ENCODE data around the gene RNLS. TPM values are rescaled to one million over a fixed set of nuclear protein-coding genes. Genes with fewer than 3 reads are reported as not detected.

Gene RNLS
- total and polyA plus RNA-seq, 2 donors from 2014 or later = 19.5 to 21.1 TPM

DNA sequence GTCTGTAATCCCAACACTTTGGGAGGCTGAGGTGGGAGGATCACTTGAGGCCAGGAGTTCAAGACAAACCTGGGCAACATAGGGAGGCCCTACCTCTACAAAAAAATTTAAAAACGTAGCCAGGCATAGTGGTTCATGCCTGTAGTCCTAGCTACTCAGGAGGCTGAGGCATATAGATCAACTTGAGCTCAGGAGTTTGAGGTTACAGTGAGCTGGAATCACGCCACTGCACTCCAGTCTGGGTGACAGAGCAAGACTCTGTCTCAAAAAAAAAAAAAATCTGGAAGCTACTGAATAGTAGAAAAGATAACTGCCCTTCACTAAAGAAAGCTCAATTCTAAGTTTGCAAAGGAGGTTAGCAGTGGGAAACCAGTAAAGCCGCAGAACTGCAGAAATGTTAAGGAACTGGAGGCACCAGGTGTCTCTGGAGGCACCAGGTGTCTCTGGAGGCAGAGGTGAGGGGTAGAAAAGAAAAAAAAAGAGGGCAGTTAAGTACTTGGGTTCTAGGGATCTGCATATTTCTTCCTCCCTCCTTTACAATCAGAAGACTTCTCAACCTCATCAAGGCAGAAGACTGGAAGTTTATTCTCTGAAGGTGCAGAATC, 56.5 kb downstream of the RNLS start:
- Histone ChIP-seq H3K27ac (ENCODE audit: low read depth in 2 of 2, low read length in 2 of 2) (no peak overlapping the region), H3K27me3 (ENCODE audit: control insufficient read depth, insufficient read depth, low read length) (no peaks in the 10 kb centered on the region), H3K4me3 (ENCODE audit: low read length in 3 of 3) (no peak overlapping the region), H3K9ac (ENCODE audit: low read length in 3 of 3) (no peak overlapping the region), H3K9me3 (ENCODE audit: control insufficient read depth in 2 of 3, insufficient read depth in 1 of 3, low read length in 3 of 3) (no peaks in the 10 kb centered on the region), H3K4me1 (ENCODE audit: control insufficient read depth in 2 of 3, insufficient read depth in 2 of 3, low read depth in 1 of 3, low read length in 3 of 3) (peaks cover 3 to 8% (median 5%) of the 10 kb centered on the region in 3 donors), H3K36me3 (ENCODE audit: control insufficient read depth in 2 of 3, insufficient read depth in 3 of 3, low read length in 3 of 3) (no peaks in the 10 kb centered on the region)
- no peak for TF ChIP-seq CTCF (IDR thresholded peaks at IDR 0.05; ENCODE audit: borderline replicate concordance, extremely low read depth, insufficient read depth)
- DNase-seq (no peak), FAIRE-seq (no peak)
- intact Hi-C loops (cut with DNase I) = no loop called here

DNA sequence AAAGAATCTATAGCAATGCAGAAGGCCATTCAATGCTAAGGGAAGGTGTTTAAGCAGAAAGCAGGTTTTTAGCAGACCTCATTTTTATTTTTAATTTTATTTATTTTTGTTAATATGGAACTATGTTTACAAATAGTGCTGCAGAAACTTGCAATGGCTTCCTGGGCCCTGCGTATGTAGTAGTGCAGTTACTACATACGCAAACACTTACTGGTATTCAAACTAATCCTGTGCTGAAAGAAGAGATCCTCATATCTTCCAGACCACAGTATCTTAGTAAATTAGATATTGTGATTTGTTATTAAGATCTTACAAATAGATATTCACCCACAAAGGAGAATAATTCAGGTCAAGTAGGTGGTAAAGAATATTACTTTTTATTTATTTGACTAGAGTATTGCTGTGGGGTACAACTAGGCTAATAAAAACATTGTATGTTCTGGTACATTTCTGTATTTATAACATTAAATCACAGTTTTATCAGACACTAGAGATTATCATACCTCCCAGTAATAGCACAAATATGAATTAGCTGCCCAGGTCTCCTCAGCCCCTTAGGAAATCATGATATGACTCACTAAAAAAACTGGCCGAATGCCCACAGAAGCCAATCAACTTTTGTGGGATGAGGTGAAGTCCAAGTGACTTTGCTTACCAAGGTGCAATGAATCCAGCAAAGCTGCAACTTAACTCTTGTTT, 57.6 kb downstream of the RNLS start:
- H3K9me3 ChIP-seq (ENCODE audit: control insufficient read depth in 2 of 3, insufficient read depth in 1 of 3, low read length in 3 of 3) = no peaks in the 10 kb centered on the region
- peaks cover 3 to 8% (median 5%) of the 10 kb centered on the region in 3 donors for H3K4me1 ChIP-seq (ENCODE audit: control insufficient read depth in 2 of 3, insufficient read depth in 2 of 3, low read depth in 1 of 3, low read length in 3 of 3)
- H3K27me3 ChIP-seq (ENCODE audit: control insufficient read depth, insufficient read depth, low read length) = no peaks in the 10 kb centered on the region
- intact Hi-C loops (cut with DNase I) = no loop called here
- H3K27ac ChIP-seq (ENCODE audit: low read depth in 2 of 2, low read length in 2 of 2) = no peak overlapping the region
- H3K4me3 ChIP-seq (ENCODE audit: low read length in 3 of 3) = no peak overlapping the region
- no peak for DNase-seq
- no peak for TF ChIP-seq CTCF (IDR thresholded peaks at IDR 0.05; ENCODE audit: borderline replicate concordance, extremely low read depth, insufficient read depth)
- no peak overlapping the region for H3K9ac ChIP-seq (ENCODE audit: low read length in 3 of 3)
- H3K36me3 ChIP-seq (ENCODE audit: control insufficient read depth in 2 of 3, insufficient read depth in 3 of 3, low read length in 3 of 3) = no peaks in the 10 kb centered on the region
- no peak for FAIRE-seq

- FAIRE-seq (no peak), DNase-seq (no peak)
- Histone ChIP-seq H3K9ac (ENCODE audit: low read length in 3 of 3) (no peak overlapping the region), H3K36me3 (ENCODE audit: control insufficient read depth in 2 of 3, insufficient read depth in 3 of 3, low read length in 3 of 3) (no peaks in the 10 kb centered on the region), H3K27me3 (ENCODE audit: control insufficient read depth, insufficient read depth, low read length) (no peaks in the 10 kb centered on the region), H3K4me3 (ENCODE audit: low read length in 3 of 3) (no peak overlapping the region), H3K9me3 (ENCODE audit: control insufficient read depth in 2 of 3, insufficient read depth in 1 of 3, low read length in 3 of 3) (no peaks in the 10 kb centered on the region), H3K27ac (ENCODE audit: low read depth in 2 of 2, low read length in 2 of 2) (no peak overlapping the region), H3K4me1 (ENCODE audit: control insufficient read depth in 2 of 3, insufficient read depth in 2 of 3, low read depth in 1 of 3, low read length in 3 of 3) (peaks cover 3 to 8% (median 5%) of the 10 kb centered on the region in 3 donors)
- no peak for TF ChIP-seq CTCF (IDR thresholded peaks at IDR 0.05; ENCODE audit: borderline replicate concordance, extremely low read depth, insufficient read depth)
- intact Hi-C loops (cut with DNase I) = no loop called here
Observed at GRCh38 chr10:88523739-88524400, 59.2 kb downstream of the RNLS start.
